Activated naive CD4-positive, alpha-beta T cell treated with anti-CD3 and anti-CD28 coated beads for 36 hours (primary cell): ENCODE results near the gene CCDC83. TPM values are rescaled to one million over a fixed set of nuclear protein-coding genes. Genes with fewer than 3 reads are reported as not detected.

ENCODE experiments used
- CTCF ChIA-PET: fragments of 350-600 bp; sonication (Branson Sonifier 250); formaldehyde crosslinking; loops from one replicate; lab custom pipeline; 2021; ENCODE audit warnings: antibody characterized with exemption; lab: Charles Lee
- DNase-seq: peaks from one replicate; pipeline ENCODE4 v3.0.0-alpha.2; 2020
- H3K27ac Mint-ChIP-seq: one replicate; pipeline ENCODE4 v1.8.0; 2021; ENCODE audit warnings: mild to moderate bottlenecking, mixed read lengths
- H3K27me3 Mint-ChIP-seq: one replicate; pipeline ENCODE4 v1.8.0; 2021; ENCODE audit warnings: low read depth, mixed read lengths
- H3K36me3 Mint-ChIP-seq: one replicate; pipeline ENCODE4 v1.8.0; 2021; ENCODE audit warnings: low read depth, mixed read lengths
- H3K4me1 Mint-ChIP-seq: one replicate; pipeline ENCODE4 v1.8.0; 2021; ENCODE audit warnings: low read depth, mixed read lengths
- H3K4me3 Mint-ChIP-seq: one replicate; pipeline ENCODE4 v1.8.0; 2021; ENCODE audit warnings: mild to moderate bottlenecking, moderate library complexity, mixed read lengths
- H3K9me3 Mint-ChIP-seq: one replicate; pipeline ENCODE4 v1.8.0; 2021; ENCODE audit warnings: mixed read lengths
- intact Hi-C: fragments of 100-400 bp; cut with micrococcal nuclease; formaldehyde crosslinking; loops from one replicate; pipeline ENCODE4 v1.15.1; 2023
- total RNA-seq, 2 experiments: library from RNA; stranded (reverse); gene quantifications; one replicate each; pipeline ENCODE4 v1.2.3, GENCODE V29; 2021

CCDC83 gene
- total RNA-seq, 2 experiments from 2014 or later = not detected

- Mint-ChIP-seq H3K4me1 (peaks cover 3% of the 10 kb centered on the region), H3K36me3 (no peaks in the 10 kb centered on the region), H3K9me3 (no peaks in the 10 kb centered on the region), H3K27ac (no peak overlapping the region), H3K4me3 (no peak overlapping the region), H3K27me3 (peaks cover 5% of the 10 kb centered on the region)
- intact Hi-C loops = no loop called here
- CTCF ChIA-PET = interaction anchor here (0.8 to 1.9 kb wide), 2 partner anchors 9 kb away, joined by 3 to 8 read pairs; partner anchors contain the start of gene CCDC83
- no peak for DNase-seq
These were observed 8.7 kb downstream of the CCDC83 start for GRCh38 chr11:85863855-85864254.

- Mint-ChIP-seq H3K4me3 (no peak overlapping the region), H3K27ac (no peak overlapping the region), H3K27me3 (peaks cover 5% of the 10 kb centered on the region), H3K4me1 (peaks cover 3% of the 10 kb centered on the region), H3K36me3 (no peaks in the 10 kb centered on the region), H3K9me3 (no peaks in the 10 kb centered on the region)
- no peak for DNase-seq
- CTCF ChIA-PET = interaction anchor here (0.5 to 0.6 kb wide), 4 partner anchors 254 to 1442 kb away, joined by 3 to 4 read pairs (median 4); no protein-coding TSS in a partner anchor
- intact Hi-C loops = no loop called here
These were observed 11.1 kb downstream of the CCDC83 start for GRCh38 chr11:85866137-85866827.

GRCh38 chr11:85867751-85868150 is 12.6 kb downstream of the CCDC83 start:
- Mint-ChIP-seq H3K27ac (no peak overlapping the region), H3K4me1 (peaks cover 3% of the 10 kb centered on the region), H3K27me3 (no peaks in the 10 kb centered on the region), H3K9me3 (no peaks in the 10 kb centered on the region), H3K4me3 (no peak overlapping the region), H3K36me3 (no peaks in the 10 kb centered on the region)
- intact Hi-C loops = no loop called here
- CTCF ChIA-PET = interaction anchor here (0.9 kb wide), 1 partner anchor 13 kb away, joined by 4 read pairs; no protein-coding TSS in a partner anchor
- no peak for DNase-seq

GRCh38 chr11:85869781-85870180 is 14.6 kb downstream of the CCDC83 start:
- CTCF ChIA-PET = interaction anchor here (0.6 kb wide), 1 partner anchor 47 kb away, joined by 4 read pairs; no protein-coding TSS in a partner anchor
- intact Hi-C loops = no loop called here
- no peak for DNase-seq
- peaks cover 13% of the 10 kb centered on the region for H3K4me1 Mint-ChIP-seq
- no peaks in the 10 kb centered on the region for H3K36me3 Mint-ChIP-seq
- no peak overlapping the region for H3K4me3 Mint-ChIP-seq
- H3K9me3 Mint-ChIP-seq = no peaks in the 10 kb centered on the region
- no peak overlapping the region for H3K27ac Mint-ChIP-seq
- no peaks in the 10 kb centered on the region for H3K27me3 Mint-ChIP-seq

GRCh38 chr11:85874265-85874664 is 19.1 kb downstream of the CCDC83 start:
- no peaks in the 10 kb centered on the region for H3K9me3 Mint-ChIP-seq
- CTCF ChIA-PET = interaction anchor here (1.1 kb wide), 1 partner anchor 19 kb away, joined by 3 read pairs; the partner anchor contains the start of gene CCDC83
- H3K27ac Mint-ChIP-seq = no peak overlapping the region

GRCh38 chr11:85875505-85875904 is 20.3 kb downstream of the CCDC83 start:
- Mint-ChIP-seq H3K9me3 (no peaks in the 10 kb centered on the region), H3K4me3 (no peak overlapping the region), H3K27me3 (no peaks in the 10 kb centered on the region), H3K4me1 (peaks cover 19% of the 10 kb centered on the region), H3K36me3 (no peaks in the 10 kb centered on the region), H3K27ac (no peak overlapping the region)
- intact Hi-C loops = no loop called here
- CTCF ChIA-PET = interaction anchor here (0.6 to 0.7 kb wide), 2 partner anchors 8 to 44 kb away, joined by 3 to 4 read pairs; no protein-coding TSS in a partner anchor
- DNase-seq = no peak

More at GRCh38 chr11:85874265-85874664, 19.1 kb downstream of the CCDC83 start:
- Mint-ChIP-seq H3K36me3 (no peaks in the 10 kb centered on the region), H3K4me3 (no peak overlapping the region), H3K27me3 (no peaks in the 10 kb centered on the region), H3K4me1 (peaks cover 19% of the 10 kb centered on the region)
- intact Hi-C loops = no loop called here
- no peak for DNase-seq

GRCh38 chr11:85884581-85885021 is 29.4 kb downstream of the CCDC83 start:
- H3K4me1 Mint-ChIP-seq = no peaks in the 10 kb centered on the region
- H3K27me3 Mint-ChIP-seq = peaks cover 3% of the 10 kb centered on the region
- H3K36me3 Mint-ChIP-seq = no peaks in the 10 kb centered on the region
- H3K9me3 Mint-ChIP-seq = no peaks in the 10 kb centered on the region
- DNase-seq = no peak
- H3K27ac Mint-ChIP-seq = no peak overlapping the region
- intact Hi-C loops = no loop called here
- CTCF ChIA-PET = no interaction called here
- no peak overlapping the region for H3K4me3 Mint-ChIP-seq

GRCh38 chr11:85886089-85887056 is 31.2 kb downstream of the CCDC83 start:
- H3K27ac Mint-ChIP-seq = no peak overlapping the region
- H3K36me3 Mint-ChIP-seq = no peaks in the 10 kb centered on the region
- H3K9me3 Mint-ChIP-seq = no peaks in the 10 kb centered on the region
- intact Hi-C loops = no loop called here
- CTCF ChIA-PET = interaction anchor here (0.6 kb wide), 1 partner anchor 334 kb away, joined by 3 read pairs; no protein-coding TSS in a partner anchor
- H3K27me3 Mint-ChIP-seq = peaks cover 3% of the 10 kb centered on the region
- no peak overlapping the region for H3K4me3 Mint-ChIP-seq
- DNase-seq = no peak
- no peaks in the 10 kb centered on the region for H3K4me1 Mint-ChIP-seq

GRCh38 chr11:85889108-85889507 is 33.9 kb downstream of the CCDC83 start:
- no peaks in the 10 kb centered on the region for H3K4me1 Mint-ChIP-seq
- intact Hi-C loops = no loop called here
- H3K27me3 Mint-ChIP-seq = peaks cover 3% of the 10 kb centered on the region
- H3K36me3 Mint-ChIP-seq = no peaks in the 10 kb centered on the region
- H3K27ac Mint-ChIP-seq = no peak overlapping the region
- CTCF ChIA-PET = no interaction called here
- no peaks in the 10 kb centered on the region for H3K9me3 Mint-ChIP-seq
- no peak for DNase-seq
- H3K4me3 Mint-ChIP-seq = no peak overlapping the region

- Mint-ChIP-seq H3K36me3 (no peaks in the 10 kb centered on the region), H3K27me3 (peaks cover 3% of the 10 kb centered on the region), H3K27ac (no peak overlapping the region), H3K9me3 (no peaks in the 10 kb centered on the region), H3K4me1 (no peaks in the 10 kb centered on the region), H3K4me3 (no peak overlapping the region)
- DNase-seq = no peak
- CTCF ChIA-PET = no interaction called here
- intact Hi-C loops = no loop called here
These were observed 34.7 kb downstream of the CCDC83 start for GRCh38 chr11:85889676-85890579.

GRCh38 chr11:85893395-85893794 is 38.2 kb downstream of the CCDC83 start:
- CTCF ChIA-PET = interaction anchor here (1.6 kb wide), 1 partner anchor 38 kb away, joined by 3 read pairs; the partner anchor contains the start of gene CCDC83
- Mint-ChIP-seq H3K27me3 (no peaks in the 10 kb centered on the region), H3K9me3 (no peaks in the 10 kb centered on the region), H3K36me3 (no peaks in the 10 kb centered on the region), H3K4me1 (no peaks in the 10 kb centered on the region), H3K4me3 (no peak overlapping the region), H3K27ac (no peak overlapping the region)
- DNase-seq = no peak
- intact Hi-C loops = no loop called here
